ENCODE measurements around the gene BICC1.

Gene BICC1

DNA sequence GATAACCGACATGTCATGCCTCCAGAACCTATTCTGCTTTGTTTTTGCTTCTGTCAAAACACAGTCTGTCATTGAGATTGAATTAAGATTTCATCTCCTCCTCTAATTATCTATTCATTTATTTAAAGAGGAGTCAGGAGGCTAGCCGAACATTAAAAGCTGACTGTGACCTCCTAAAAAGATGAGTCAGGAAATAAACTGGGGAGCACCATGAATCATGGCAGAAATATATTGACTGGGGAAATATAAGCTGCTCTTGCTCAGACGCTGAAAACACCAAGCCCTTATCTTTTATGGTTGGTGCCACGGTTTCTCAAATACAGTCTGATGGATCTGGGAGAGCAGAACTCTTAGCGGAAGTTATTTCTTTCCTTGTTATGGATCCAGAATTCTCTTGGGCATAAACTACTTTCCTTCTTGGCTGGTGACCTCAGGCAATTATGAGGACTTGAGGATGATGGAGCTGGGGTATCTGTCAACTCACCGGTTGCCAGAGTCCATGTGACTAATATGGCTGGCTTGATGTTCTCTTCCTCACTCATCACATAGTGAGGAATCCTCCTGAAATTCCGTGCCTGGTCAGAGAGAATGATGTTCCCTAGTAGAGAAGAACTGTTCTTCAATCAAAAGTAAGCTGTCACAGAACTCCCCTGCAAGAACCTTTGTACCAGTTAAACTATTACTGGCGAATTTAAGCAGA is 356.2 kb downstream of the BICC1 start:
- DNase-seq (ENCODE audit: low read depth): no peak

DNA sequence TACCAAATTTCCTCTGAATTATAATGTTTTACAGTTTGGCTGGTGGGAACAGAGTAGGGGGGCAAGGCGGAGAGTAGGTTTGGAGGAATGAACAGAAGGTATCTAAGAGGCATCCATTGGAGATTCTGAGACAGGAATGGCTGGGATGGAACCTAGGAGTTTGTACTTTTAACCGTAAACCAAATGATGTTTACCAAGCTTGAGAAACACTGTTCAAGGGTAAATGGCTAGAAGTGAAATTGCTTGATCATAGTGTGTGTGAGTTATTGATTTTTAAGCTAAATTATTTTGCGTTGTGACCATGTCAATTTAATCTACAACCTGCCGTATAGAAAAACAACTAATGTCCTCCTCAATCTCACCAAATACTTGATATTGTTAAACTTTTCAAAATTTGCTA is 357.4 kb downstream of the BICC1 start:
- DNase-seq (ENCODE audit: low read depth): no peak

DNA sequence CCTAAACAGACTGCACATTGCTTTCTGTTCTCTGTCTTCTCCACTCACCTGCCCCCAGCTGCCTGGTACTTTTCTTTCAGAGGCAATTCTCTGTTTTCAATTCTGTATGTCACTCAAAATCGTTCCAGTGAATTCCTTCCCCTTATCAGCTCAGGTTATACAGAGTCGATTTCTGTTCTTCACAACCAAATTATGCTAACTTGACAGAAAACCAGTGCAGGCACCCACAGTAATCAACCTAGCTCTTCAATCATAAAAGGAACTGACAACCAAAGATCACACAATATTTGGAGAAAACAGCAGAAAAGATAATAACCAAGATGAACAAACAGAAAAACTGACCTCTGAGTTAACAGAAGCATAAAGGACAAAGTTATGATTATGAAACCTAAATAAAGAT is 360.5 kb downstream of the BICC1 start:
- DNase-seq (ENCODE audit: low read depth): no peak
